ENCODE results near the gene HMGB1. TPM values are rescaled to one million over a fixed set of nuclear protein-coding genes. Genes with fewer than 3 reads are reported as not detected.

Gene HMGB1
- total and polyA plus RNA-seq, 2 of the 4 experiments (the other 2 are of a cell fraction): 185 to 276 TPM

GRCh38 chr13:30456290-30456689, 9.4 kb downstream of the HMGB1 start:
- Histone ChIP-seq H2BK15ac (ENCODE audit: low read depth, low read length) (no peak overlapping the region), H4K5ac (ENCODE audit: low read depth, low read length) (no peak overlapping the region), H2BK20ac (ENCODE audit: low read depth, low read length) (no peak overlapping the region), H3K4ac (ENCODE audit: low read depth, low read length) (no peak overlapping the region), H3K18ac (ENCODE audit: low read depth, low read length) (no peak overlapping the region), H3K9me1 (ENCODE audit: insufficient read depth, low read length) (no peaks in the 10 kb centered on the region; the same call in 1 of the 2 replicates), H3K36me3 (ENCODE audit: control insufficient read depth, insufficient read depth, low read length) (no peaks in the 10 kb centered on the region; the same call in 1 of the 2 replicates), H3K4me3 (ENCODE audit: insufficient read depth, low read depth, low read length) (no peak overlapping the region), H4K20me1 (ENCODE audit: insufficient read depth, low read length) (no peaks in the 10 kb centered on the region), H3K4me1 (ENCODE audit: control insufficient read depth, insufficient read depth, low read length) (no peaks in the 10 kb centered on the region), H3K9me3 (ENCODE audit: control insufficient read depth, insufficient read depth, low read length) (no peaks in the 10 kb centered on the region), H3K27ac (ENCODE audit: insufficient read depth, low read length) (no peak overlapping the region), H3K14ac (replicated peaks; ENCODE audit: low read depth, low read length) (no peak overlapping the region; the same call in 1 of the 2 replicates), H3K9ac (ENCODE audit: low read depth, low read length) (no peak overlapping the region), H3K27me3 (ENCODE audit: control insufficient read depth, insufficient read depth, low read length) (no peaks in the 10 kb centered on the region), H3K79me1 (ENCODE audit: low read depth in 1 of 2, low read length in 2 of 2) (peaks cover 2 to 6% of the 10 kb centered on the region in 2 experiments; a peak in 2 of 4 replicates), H4K91ac (ENCODE audit: insufficient read depth, low read depth, low read length) (no peak overlapping the region), H2AK9ac (replicated peaks; ENCODE audit: low read depth, low read length, poor library complexity) (no peak overlapping the region), H3K23ac (ENCODE audit: low read depth, low read length) (no peak overlapping the region), H4K8ac (ENCODE audit: low read depth in 2 of 2, low read length in 2 of 2) (no peak overlapping the region), H2BK5ac (ENCODE audit: low read depth, low read length, poor library complexity, severe bottlenecking) (no peak overlapping the region), H2AFZ (replicated peaks; ENCODE audit: low read length, poor library complexity) (no peak overlapping the region), H3K4me2 (ENCODE audit: low read depth, low read length) (no peak overlapping the region), H2AK5ac (ENCODE audit: low read depth, low read length) (no peak overlapping the region), H2BK120ac (ENCODE audit: low read depth, low read length) (no peak overlapping the region), H3K56ac (ENCODE audit: extremely low read depth, insufficient read depth, low read length) (no peak overlapping the region)
- ATAC-seq (ENCODE audit: low read depth): no peak
- WGBS, 2 experiments (ENCODE audit: extremely low coverage in 2 of 2, insufficient read length in 1 of 2): no CpG with 5 or more reads among the region's 3 CpGs
- BruUV-seq (replicated peaks): no TSS peak
- dilution Hi-C loops (cut with HindIII; ENCODE audit: low sequenced_read_pairs, unreplicated experiment) (no loop called here), intact Hi-C loops (cut with micrococcal nuclease) (loop anchor here (5.0 kb wide), 1 partner anchor 34 kb away; the partner anchor contains the start of gene UBE2L5), in situ Hi-C loops (cut with MboI; ENCODE audit: low sequenced_read_pairs) (loop anchor here (25.0 kb wide), 1 partner anchor 356 kb away; no protein-coding TSS in a partner anchor)
- no peak for TF ChIP-seq ELK1 (IDR thresholded peaks at IDR 0.05; ENCODE audit: borderline replicate concordance, low read depth, low read length)
- no peak for TF ChIP-seq MXI1 (IDR thresholded peaks at IDR 0.05; ENCODE audit: borderline replicate concordance, low read depth, low read length)
- no peak for TF ChIP-seq RAD21 (IDR thresholded peaks at IDR 0.05; ENCODE audit: low read length)
- TF ChIP-seq CHD1 (IDR thresholded peaks at IDR 0.05; ENCODE audit: low read depth, low read length): no peak
- TF ChIP-seq CTCF (conservative IDR thresholded peaks at IDR 0.05; ENCODE audit: low read depth, low read length): no peak
- TF ChIP-seq RCOR1 (IDR thresholded peaks at IDR 0.05; ENCODE audit: insufficient replicate concordance, low read length): no peak
- DNase-seq: no peak
- CTCF ChIA-PET: interaction anchor here (0.6 to 1.8 kb wide), 3 partner anchors 62 to 588 kb away, joined by 3 to 5 read pairs (median 3); no protein-coding TSS in a partner anchor
- POLR2A ChIA-PET (ENCODE audit: unreplicated experiment): no interaction called here
